HG02973 (cell line): ENCODE data around the gene TWSG1.
"Not testable (repeated sequence)": the region's sequence is repeated elsewhere in the genome, so short reads cannot be mapped to it uniquely, and the experiment has no call there.

Experiments
- ATAC-seq: cut with Tn5 transposase; IDR thresholded peaks from one replicate; pipeline ENCODE4 v1.9.1; 2021; ENCODE audit warnings: moderate library complexity; ENCODE audit not compliant: unreplicated experiment

TWSG1 gene

DNA sequence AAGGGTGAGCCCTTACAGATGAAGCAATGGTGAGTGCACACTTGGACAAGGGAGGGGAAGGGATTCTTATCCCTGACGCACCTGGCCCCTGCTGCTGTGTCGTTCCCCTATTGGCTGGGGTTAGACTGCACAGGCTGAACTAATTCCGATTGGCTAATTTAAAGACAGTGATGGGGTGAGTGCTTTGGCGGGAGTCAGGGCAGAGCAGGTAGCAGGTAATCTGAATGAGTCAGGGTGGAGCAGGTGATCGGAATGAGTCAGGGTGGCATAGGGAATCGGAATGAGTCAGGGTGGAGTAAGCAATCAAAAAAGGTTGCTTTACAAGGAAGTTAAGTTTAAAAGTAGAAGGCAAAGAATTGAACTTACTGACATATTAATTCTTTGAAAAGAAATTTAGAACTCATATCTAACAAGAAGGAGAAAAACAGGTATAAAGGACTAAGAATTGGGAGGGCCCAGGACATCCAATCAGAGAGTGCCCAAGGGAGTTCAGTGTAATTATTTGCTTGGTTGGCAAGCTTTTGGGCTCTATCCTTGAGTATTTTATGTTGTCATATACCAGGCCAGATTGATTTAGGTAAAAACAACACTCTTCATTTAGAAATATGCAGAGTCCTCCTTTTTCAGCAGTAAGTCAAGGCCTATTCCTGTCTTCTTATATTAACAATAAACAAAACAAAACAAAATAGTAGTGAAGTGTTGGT is 88.4 kb downstream of the TWSG1 start:
- ATAC-seq: no peak

DNA sequence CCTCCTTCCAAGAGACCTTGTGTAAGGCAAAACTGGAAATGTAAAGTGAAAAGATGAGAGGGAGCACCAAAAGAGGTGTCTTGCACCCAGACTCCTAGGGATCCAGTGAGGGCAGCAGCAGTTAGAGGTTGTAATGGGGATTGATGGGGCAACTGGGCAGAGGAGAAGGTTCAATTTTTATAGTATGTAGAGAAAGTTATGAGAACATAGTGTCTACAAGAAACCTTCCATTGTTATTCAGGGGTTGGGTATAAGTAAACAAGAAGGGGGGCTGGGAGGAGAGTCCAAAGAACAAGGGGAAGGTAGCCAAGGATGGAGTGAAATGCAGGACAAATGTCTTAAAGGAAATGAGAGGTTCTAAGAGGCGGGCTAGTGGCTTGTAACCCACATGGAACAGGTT is 89.1 kb downstream of the TWSG1 start:
- not testable (repeated sequence) for ATAC-seq

GRCh38 chr18:9424235-9424634 is 89.7 kb downstream of the TWSG1 start:
- ATAC-seq: not testable (repeated sequence)

DNA sequence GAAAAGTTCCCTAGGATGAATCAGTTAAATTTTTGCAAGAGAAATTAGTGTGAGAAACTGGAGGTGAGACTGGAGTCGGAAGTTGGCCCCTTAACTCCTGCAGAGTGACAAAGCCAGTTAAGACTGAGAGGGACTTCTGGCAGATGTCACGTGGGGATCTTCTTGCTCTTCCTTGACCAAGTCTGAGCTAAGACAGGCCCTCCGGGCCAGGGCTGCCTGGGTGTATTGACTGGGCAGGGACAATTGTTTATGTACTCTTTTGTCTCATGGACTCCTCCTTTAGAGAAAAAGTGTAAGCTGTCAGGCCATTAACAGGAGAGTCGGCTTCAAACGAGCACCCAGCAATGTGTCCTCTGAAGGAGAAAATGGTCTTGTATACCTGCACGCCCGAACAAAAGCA is 92.2 kb downstream of the TWSG1 start:
- no peak for ATAC-seq

DNA sequence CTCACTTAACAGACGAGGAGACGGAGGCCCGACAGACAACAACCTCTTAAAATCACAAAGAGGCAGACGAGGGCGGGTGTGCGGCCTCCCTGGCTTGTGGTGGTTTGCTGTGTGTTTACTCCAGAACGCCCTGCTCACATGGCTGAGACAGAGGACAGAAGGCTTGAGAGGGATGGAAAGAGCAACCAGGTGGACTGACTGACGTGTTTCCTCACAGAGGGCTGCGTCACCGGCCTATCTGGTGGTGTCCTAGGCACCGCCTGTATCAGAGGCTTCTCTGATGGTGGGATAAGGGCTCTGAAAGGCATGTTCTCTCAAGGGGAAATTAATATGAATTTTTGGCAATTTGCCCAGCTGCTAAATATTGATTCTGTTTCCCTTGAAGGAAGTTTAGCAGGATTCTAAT is 93.7 kb downstream of the TWSG1 start:
- no peak for ATAC-seq

DNA sequence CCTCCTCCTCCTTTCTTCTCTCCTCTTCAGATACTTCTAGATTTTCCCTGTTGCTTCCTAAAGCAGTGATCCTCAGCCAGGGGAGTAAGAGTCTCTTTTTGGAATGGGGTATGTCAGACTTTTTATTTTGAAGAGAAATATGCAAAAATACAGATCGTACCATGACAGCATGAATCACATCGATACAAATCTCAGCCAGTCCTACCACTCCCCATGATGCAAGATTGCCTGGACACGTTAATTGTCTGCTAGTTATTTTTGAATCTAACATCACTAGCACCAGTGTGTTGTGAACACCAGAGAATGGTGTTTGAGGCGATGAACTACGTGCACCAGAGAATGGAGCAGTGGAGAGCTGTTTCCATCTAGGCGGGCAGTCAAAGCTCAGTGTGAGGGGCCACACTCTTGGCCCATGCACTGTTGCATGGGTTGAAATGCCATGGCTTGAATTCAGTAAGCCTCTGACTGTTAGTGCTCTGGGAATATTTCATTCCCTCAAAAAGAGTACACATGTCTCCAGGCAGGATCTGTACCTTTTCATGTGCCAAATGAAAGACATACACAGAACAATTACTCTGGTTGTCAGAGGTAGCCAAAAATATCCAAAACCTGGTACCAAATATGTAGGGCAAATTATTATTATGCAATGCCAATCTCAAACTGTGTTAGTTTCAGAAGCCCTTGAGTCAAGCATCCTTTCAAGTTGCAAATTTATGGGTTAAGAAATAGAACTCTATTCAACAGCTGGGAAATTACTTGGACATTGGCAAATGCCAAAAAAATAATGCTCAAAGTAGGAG is 94.5 kb downstream of the TWSG1 start:
- ATAC-seq: no peak

- no peak for ATAC-seq
These were observed 95.1 kb downstream of the TWSG1 start for GRCh38 chr18:9429662-9429993.

DNA sequence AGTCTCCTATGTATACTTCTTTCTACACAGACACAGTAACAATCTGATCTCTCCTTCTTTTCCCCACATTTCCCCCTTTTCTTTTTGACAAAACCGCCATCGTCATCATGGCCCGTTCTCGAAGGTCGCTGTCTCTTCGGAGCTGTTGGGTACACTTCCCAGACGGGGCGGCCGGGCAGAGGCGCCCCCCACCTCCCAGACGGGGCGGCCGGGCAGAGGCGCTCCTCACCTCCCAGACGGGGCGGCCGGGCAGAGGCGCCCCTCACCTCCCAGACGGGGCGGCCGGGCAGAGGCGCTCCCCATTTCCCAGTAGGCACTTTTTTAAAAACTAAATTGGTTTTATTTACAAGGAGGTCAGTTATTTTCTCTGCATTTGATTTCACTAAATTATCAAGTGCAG is 95.7 kb downstream of the TWSG1 start:
- ATAC-seq: not testable (repeated sequence)

DNA sequence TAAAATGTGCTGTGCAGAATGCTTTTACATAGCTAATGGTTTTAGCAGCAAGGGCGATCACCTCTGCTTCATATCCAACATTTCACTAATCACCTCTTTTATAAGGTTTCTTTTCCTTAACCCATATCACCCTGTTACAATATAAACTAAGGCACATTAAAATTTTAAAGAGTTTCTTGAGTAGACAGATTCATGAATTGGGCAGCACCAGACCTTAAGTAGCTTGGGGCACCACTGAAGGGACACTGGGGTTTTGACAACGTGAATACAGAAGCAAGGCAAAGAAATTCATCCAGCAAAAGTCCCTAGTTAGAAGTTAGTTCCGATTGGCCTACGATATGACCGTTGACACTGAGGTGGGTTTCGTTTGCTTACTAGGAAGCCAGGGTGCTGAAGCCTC is 96.7 kb downstream of the TWSG1 start:
- ATAC-seq: no peak

- not testable (repeated sequence) for ATAC-seq
These were observed 98.5 kb downstream of the TWSG1 start for GRCh38 chr18:9433122-9433521.

GRCh38 chr18:9433671-9434121 is 99.1 kb downstream of the TWSG1 start:
- ATAC-seq: no peak

DNA sequence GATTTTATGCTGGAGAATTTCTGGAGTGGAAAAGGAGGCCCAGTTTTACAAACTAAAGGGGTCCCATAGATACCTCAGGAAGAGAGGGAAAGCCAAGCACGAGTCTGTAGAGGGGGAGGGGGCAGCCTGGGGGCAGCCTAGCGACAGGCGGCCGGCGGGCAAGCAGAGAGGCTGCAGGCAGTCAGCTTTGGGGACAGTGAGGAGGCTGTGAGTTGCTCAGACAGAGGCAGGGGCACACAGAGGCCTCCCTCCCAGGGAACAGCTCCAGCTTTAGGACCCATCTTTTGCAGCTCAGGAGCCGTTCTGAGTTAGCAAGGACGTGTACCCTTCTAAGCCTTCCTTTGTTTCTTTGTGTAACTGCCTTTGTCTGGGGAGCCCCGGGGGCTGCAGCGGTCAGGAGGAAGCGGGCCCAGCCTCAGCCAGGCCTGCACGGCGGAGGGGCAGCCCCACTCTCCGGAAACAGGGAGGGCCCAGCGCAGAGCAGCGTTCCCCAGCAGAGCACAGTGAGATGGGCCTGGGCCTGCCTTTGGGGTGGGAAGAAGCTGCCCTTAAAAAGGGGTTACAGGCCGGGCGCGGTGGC is 99.6 kb downstream of the TWSG1 start:
- ATAC-seq: no peak

DNA sequence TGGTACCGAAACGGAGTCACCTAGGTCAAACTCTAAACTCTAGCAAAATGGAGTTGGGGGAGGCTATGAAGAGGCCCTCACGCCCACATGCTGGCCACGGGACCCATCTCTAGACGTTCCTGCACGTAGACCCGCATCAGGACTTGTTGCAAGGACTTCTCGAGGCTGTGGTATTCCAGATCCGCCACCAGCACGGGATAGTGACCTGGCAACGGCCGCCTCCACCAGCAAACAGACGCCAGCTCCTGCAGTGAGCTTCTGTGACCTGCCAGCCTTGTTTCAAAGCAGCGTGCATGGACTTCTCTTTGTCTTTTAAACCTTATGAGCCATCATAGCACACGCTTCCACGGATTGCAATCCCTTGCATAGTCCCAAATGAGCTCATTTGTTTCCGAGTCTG is 100.5 kb downstream of the TWSG1 start:
- no peak for ATAC-seq

GRCh38 chr18:9436206-9436929 is 101.8 kb downstream of the TWSG1 start:
- ATAC-seq: no peak

- ATAC-seq: no peak
These were observed 102.5 kb downstream of the TWSG1 start for GRCh38 chr18:9437021-9437437.

GRCh38 chr18:9437672-9438071 is 103.1 kb downstream of the TWSG1 start:
- ATAC-seq: no peak

GRCh38 chr18:9441061-9441460 is 106.5 kb downstream of the TWSG1 start:
- no peak for ATAC-seq

GRCh38 chr18:9444549-9444948 is 110.0 kb downstream of the TWSG1 start:
- no peak for ATAC-seq

DNA sequence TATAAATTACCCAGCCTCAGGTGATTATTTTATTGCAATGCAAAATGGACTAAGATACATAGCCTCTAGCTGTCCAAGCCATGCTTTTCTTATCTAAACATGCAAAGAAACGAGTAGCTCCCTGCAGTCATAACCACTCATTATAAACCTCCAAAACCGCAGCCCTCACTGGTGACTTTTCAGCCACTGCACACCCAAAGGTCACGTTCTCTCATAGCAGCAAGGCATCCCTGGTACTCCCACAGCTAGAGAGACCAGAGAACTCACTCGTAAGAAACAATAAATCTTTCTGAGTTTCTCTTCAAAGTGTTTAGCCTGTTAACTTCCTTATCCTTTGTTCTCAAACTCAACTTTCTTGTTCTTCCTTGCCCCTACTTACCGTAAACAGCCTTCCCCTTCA is 112.3 kb downstream of the TWSG1 start:
- no peak for ATAC-seq

GRCh38 chr18:9447334-9447733 is 112.8 kb downstream of the TWSG1 start:
- ATAC-seq: no peak

- no peak for ATAC-seq
These were observed 115.2 kb downstream of the TWSG1 start for GRCh38 chr18:9449600-9450414.
